LNCAP (cell line): Measurements from ENCODE around the gene RAI2.

Source experiments
- TF ChIP-seq, protein P1 (sequence below): fragments of 450-650 bp; IDR thresholded peaks from 2 replicates; pipeline ENCODE4 v1.5.1; 2017; ENCODE audit warnings: mild to moderate bottlenecking

Gene RAI2

DNA sequence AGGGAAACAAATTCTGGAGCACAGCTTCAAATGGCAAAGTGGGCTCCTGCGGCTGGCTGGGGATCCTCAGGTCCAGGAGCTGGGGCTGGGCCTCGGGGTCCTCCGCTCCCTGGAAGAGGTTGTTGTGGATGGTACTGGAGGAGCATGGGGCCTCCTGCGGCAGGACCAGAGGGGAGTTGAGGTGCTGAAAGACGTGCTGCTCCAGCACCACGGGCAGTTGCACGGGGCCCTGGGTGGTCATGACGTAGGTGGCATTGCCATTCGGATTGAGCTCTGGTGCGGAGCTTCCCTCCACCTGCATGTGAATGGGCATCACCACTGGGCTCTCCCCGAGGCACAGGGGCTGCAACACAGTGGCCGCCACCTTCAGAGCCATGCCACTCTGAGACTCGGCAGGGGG is 59.7 kb downstream of the RAI2 start:
- TF ChIP-seq, protein P1, sequence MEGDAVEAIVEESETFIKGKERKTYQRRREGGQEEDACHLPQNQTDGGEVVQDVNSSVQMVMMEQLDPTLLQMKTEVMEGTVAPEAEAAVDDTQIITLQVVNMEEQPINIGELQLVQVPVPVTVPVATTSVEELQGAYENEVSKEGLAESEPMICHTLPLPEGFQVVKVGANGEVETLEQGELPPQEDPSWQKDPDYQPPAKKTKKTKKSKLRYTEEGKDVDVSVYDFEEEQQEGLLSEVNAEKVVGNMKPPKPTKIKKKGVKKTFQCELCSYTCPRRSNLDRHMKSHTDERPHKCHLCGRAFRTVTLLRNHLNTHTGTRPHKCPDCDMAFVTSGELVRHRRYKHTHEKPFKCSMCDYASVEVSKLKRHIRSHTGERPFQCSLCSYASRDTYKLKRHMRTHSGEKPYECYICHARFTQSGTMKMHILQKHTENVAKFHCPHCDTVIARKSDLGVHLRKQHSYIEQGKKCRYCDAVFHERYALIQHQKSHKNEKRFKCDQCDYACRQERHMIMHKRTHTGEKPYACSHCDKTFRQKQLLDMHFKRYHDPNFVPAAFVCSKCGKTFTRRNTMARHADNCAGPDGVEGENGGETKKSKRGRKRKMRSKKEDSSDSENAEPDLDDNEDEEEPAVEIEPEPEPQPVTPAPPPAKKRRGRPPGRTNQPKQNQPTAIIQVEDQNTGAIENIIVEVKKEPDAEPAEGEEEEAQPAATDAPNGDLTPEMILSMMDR = no peak

DNA sequence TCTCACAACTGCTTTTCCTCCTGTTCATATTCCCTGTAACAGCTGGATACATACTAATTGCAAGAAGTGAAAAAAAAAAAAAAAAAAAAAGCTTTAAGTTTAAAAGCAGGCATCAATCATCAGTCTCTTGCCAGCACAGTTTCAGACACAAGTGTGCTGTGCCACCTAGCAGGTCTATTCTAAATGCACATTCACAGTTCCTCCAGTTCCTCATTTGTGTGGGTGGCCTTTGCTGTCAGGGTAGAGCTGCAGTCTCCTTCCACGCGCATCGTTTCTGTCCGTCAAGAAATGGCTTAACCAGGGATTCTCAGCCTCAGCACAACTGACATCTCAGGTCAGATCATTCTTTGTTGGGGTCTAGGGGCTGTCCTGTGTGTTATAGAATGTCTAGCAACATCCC is 62.2 kb downstream of the RAI2 start:
- TF ChIP-seq, protein P1 = no peak

DNA sequence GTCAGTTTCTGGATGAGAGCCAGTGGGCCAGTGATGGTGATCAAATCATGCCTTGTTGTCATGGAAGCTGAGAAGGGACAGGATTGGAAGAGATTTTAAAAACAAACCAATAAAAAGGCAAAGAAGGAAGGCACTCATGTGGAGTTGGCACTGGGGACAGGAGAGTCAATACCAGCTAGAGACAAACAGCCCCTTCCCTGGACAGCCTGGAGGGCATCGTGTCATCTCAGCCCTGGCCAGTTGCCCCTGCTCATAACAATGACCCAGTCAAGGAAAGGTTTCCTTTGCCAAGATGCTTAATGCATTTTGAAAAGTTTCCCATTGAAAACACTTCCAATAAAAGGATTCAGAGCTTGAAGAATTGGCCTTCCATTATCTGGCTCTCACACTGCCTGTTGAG is 68.3 kb downstream of the RAI2 start:
- TF ChIP-seq, protein P1 = no peak

DNA sequence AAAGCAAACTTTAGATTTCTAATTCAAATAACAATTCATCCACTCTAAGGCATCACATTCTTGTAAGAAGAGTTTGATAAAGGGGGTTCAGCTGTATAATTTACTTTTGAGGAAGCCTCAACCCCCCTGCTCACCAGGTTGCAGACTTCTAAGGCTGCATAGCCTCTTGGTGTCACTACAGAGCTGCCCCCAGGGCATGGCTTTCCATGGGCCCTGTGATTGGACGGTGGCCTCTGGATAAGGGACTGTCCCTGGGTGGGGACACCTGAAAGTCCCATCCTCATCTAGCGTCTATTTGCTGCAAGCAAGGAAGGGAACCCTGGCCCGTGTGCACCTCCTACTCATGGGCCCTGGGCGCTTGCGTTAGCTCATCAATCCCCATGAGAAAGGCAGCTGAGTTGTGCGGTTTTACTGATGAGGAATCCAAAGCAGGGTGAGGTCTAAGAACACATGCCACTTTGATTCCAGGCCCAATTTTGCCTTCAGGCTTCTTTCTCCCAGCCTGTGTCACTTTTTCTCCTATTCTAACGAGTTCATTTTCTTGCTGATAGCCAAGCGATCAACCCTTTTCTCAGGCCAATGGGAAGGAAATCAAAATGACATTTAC is 72.0 kb downstream of the RAI2 start:
- TF ChIP-seq, protein P1 = no peak

DNA sequence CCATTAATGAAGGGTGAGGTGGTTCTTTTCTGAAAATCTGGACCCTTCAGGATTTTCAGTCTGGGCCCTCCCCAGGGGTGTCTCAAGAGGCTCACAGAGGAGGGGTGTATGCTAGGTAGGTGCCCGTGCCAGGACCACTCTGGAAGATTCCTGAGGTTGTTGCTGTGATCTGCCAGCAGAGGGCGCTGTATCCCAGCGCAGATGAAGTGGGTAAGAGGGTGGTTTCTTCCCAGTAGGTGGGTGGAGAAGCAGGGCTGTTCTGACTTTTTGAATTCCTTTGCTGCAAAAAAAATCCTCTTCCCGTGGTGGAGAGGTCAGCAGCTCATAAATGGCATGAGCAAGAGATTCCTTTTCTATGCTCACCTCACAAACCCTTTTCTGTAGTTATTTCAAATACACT is 72.7 kb downstream of the RAI2 start:
- TF ChIP-seq, protein P1 = peak; percentile 76

DNA sequence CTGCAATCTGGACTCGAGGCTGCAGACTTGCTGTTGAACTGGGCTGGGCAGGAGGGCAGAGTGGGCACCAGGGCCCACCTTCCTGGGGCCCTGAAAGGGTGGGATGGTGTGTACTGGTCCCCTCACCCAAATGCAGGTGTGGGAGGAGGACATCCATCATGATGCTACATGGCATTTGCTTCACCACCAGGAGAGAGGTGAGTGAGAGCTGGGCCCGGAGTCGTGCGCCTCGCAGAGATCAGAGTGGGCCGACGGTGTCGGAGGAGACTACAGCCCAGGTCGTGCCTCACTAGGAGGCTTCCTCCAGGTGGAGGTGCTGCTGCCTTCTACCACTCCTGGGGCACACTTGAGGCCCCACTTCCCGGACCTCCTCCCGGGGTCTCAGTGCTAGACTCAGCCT is 73.5 kb downstream of the RAI2 start:
- TF ChIP-seq, protein P1 = no peak

DNA sequence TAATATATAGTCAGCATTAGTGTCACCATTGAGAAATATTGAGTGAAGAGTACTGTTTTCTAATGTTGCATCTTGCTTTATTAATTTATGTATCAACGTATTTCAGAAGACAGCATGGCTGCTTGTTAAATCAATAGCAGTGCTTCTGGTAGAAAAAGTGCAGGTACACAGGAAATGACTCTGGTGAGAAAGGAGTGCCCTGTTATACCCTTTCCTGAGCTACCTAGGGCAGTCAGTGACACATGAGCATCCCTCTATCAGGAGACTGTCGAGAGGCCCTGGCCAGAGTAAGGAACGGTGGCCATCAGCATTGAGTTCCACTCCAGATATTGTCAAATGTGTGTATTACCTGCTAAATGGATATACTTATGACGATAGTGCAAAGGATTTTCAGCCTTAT is 81.7 kb downstream of the RAI2 start:
- TF ChIP-seq, protein P1 = no peak

DNA sequence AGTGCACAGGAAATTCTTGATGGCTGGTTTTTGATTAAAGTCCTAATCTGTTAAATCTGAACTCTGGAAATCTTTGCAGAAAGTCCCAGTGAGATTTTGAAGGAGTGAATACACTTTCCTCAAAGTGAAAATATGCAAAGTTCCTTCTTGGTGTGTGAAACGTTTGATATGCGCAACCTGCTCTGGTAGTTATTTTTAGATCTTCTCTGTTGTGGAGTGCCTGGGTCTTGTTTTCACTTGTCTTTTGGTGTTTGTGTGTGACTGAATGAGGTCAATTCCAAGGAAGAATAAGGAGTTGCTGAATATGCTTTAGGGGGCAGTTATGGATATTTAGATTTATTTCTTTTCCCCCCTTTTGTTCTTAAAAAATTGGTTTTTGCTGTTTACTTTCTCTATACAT is 82.1 kb downstream of the RAI2 start:
- TF ChIP-seq, protein P1 = no peak
